Fibroblast of skin of left biceps (primary cell): Measurements from ENCODE around the gene LTA4H.
"Not testable (repeated sequence)": the region's sequence is repeated elsewhere in the genome, so short reads cannot be mapped to it uniquely, and the experiment has no call there.

Experiments
- DNase-seq, 2 experiments: peaks; one replicate each; pipeline ENCODE4 v3.0.0-alpha.2; 2013; ENCODE audit warnings: low read depth in 2 of 2

Gene LTA4H

DNA sequence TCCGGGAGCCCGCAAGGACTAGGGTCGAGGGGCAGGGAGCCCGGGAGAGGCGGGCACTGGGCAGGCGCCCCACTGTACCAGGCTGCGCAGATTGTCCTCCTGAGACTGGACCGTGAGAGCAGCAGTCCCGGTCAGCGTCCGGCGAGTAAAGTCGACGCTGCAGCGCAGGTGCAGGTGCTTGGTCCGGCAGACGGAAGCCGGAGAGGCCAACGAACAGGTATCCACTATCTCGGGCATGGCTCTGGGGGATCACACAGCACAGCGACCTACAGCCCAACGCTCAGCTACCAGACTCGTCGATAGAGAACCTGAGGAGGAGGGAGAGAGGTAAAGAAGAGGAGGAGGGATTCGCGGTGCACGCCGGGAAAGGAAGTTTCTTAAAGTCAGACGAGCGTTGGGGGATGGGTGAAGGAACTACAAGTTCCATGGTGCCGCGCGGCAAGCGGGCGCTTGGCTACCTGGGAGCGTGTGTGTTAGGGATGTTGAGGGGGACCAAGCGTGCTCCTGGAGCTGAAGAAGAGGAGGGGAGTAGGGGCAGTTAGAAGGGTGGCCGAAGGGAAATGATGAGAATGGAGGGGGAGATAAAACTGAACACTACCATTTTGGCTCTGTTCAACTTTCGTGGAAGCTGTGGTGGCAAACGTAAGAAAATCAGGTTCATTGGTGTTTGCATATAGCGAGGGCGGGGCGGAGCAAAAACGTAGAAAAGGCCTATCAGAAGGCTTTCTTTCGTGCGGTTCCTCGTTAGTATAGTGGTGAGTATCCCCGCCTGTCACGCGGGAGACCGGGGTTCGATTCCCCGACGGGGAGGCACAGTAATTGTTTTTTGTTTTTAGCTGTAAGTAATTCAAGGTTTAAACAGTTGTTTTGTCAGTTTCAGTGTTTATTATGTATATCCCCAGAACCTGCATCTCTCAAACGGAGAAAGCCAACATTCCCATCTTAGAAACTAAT, at the start of gene LTA4H:
Gene LTA4H (minus strand): TSS at position 305 of the 954 bp plus-strand sequence. CDS start 68 bp downstream, at position 237.
- DNase-seq = peak; percentile 94 to 95

DNA sequence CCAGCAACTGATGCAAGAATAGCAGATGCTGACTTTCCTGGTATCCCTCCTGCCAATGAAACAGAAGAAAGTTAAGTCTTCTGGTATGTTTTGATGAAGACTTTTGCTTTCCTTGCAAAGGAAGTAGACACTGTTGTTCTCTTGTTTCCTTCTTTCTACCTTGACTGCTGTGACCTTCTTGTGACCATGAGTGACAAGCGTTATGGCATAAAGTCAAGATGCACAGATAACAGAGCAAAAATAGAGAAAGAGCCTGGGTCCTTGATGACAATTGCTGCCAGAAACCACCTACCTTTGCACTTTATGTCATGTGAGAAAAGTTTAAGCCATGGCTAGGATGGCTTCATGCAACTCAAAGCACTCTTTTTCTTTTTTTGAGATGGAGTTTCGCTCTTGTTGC, 49.2 kb upstream of the LTA4H start:
- DNase-seq = no peak

DNA sequence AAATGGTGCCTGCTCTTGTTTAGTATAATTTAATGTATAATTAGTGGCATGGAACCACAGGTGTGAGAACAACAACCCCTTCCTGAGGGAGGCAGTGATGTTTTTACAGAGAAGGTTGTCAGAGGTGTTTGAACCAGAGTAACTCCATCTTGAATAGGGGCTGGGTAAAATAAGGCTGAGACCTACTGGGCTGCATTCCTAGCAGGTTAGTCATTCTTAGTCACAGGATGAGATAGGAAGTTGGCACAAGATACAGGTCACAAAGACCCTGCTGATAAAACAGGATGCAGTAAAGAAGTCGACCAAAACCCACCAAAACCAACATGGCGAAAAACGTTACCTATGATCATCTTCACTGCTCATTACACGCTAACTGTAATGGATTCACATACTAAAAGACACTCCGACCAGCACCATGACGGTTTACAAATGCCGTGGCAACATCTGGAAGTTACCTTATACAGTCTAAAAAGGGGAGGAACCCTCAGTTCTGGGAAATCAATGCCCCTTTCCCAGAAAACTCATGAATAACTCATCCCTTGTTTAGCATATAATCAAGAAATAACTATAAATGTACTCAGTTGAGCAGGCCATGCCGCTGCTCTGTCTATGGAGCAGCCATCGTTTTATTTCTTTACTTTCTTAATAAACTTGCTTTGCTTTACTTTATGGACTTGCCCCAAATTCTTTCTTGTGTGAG, 47.8 kb upstream of the LTA4H start:
- DNase-seq = no peak

DNA sequence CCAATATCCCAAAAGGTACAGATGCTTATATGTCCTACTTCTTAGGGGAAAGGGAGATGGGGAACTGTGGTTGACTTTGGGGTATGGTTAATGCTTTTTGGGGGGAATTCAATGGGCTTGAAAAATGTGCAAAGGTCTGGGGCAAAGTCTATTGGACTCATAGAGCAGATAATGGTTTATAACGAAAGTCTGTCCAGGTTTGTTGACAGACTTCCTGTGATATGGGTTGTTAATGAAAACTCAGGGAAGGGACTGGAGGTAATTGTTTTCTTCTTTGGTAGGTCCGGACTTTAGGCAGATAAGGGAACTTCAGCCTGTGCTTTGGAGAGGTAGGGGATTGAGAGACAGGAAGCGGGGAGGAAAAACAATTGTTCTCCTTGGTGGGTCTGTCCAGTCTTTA, 46.2 kb upstream of the LTA4H start:
- DNase-seq = no peak

DNA sequence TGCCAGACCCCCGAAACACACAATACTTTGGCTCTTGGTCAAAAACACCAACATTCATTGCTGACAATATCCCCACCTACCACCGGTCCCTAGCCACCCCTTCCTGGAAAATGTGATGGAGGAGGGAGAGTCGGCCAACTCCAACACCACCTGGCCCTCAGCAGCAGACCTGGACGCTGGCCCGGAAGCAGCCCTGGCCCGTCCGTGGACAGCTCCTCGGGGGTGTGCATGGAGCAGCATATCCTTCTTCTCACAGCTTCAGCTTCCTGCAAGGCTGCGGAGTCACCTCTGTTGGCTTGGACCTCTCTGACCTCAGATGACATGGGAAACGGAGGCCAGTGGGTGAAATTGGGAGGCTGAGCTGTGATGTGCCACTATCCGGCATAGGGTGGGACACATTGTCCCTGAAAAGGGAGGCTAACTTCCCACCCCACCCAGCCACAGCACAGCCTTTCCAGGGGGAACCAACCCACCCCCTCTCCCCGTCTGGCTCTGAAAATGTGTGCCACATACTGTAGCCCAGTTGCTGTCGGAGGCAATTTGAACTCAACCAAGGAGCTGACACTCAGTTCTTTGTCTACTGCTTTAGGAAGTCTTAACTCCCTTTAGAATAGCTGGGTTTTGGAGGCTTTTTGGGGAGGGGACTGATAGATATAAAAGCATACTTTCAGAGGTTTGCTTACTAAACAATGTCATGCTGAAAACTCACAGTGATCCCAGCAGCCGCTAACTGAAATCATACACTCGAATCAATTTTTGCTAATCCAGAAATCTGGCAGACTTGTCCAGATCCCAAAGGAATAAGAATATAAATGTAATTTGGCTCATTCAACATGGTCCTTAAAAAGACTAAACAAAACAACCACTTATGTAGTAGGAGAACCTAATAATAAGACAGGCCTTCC, 43.1 kb upstream of the LTA4H start:
- DNase-seq = no peak

DNA sequence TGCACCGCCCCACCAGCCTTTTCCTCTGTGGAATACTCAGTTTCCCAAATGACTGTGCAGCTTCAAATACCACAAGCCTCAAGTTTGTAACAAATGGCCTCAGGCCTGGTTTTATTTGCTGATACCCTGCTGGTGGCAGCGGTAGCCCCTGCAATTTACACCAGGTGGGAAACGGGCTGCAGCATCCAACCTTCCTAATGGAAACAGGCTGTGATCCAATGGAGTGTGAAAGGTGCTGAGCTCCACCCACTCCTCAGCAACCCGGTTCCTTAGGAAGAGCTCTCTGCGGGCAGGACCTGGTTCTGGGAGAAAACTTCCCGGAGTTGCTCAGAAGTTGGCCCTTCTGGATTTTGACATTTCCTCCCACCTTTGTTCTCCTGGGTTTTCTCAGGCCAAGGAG, 41.7 kb upstream of the LTA4H start:
- DNase-seq = no peak

DNA sequence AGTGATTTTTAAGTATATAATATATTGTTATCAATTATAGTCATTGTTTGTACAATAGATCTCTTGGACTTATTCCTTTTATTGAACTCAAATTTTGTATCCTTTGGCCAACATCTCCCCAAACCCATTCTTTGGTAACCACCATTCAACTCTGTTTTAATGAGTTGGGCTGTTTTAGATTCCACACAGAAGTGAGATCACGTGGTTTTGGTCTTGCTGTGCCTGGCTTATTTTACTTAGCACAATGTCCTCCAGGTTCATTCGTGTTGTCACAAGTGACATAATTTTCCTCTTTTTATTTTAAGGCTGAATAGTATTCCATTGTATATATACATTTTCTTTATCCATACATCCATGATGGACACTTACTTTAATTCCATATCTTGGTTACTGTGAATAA, 40.2 kb upstream of the LTA4H start:
- no peak for DNase-seq

DNA sequence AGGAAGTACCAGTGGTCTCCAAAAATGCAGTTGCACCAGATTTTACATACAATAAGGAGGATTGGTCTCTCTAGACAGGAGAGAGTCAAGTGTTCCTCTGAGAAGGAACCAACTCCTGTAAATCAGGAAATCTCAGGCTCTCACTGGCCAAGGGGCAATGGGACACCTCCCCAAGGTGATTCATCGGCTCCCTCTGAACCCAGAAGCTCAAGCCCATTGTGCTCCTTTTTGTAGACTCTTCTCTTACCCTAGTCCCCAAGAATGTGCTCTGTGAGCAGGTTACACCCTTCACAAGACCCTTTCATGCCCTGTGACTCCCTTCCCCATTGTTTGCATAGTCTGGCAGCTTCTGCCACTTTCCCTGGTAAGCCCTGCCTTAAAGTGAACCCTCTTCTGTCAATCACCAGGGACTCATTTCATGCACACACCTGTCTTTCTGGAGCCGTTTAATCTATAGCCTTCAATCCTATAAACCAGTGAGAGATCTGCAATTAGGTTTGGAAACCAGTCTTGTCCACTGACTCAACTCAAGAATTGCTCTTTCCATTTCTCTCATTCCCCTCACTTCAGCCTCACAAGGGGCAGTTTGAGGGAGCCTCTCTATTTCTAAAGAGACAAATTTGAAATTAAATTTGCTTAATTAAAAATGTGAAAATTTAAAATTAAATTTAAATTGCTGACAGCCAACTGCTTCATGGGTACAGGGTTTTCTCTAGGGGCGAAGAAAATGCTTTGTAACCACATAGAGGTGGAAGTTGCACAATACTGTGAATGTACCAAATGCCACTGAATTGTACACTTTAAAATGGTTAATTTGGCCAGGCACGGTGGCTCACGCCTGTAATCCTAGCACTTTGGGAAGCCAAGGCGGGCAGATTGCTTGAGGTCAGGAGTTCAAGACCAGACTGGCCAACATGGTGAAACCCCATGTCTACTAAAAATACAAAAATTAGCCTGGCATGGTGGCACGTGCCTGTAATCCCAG, 38.3 kb upstream of the LTA4H start:
- DNase-seq = no peak

DNA sequence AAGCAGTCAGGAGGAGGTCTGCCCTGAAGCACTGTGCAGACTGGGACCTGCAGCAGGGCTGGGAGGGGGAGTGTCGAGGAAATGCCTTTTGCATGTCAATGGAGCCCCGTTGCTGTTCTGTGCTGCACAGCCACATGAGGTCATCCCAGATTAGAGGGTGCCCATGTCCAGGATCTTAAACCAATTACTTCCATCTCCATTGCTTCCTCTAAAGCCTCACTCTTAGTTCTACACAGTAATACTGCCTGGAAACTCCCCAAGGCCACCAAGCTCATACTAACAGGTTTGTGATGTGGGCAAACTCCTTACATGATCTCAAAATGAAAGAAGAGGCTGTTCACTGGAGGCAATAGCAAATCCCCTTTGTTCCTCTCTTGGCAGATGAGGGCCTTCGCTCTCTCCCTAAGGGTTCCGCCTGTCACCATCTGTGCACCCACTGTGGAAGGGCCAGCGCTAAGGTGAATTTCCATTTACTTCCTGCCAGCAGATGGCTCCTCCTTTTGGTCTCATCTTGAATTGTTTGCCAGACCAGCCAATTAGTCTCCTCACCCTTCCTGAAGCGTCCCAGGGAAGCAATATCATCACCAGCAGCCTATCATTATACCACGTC, 35.4 kb upstream of the LTA4H start:
- DNase-seq = no peak

DNA sequence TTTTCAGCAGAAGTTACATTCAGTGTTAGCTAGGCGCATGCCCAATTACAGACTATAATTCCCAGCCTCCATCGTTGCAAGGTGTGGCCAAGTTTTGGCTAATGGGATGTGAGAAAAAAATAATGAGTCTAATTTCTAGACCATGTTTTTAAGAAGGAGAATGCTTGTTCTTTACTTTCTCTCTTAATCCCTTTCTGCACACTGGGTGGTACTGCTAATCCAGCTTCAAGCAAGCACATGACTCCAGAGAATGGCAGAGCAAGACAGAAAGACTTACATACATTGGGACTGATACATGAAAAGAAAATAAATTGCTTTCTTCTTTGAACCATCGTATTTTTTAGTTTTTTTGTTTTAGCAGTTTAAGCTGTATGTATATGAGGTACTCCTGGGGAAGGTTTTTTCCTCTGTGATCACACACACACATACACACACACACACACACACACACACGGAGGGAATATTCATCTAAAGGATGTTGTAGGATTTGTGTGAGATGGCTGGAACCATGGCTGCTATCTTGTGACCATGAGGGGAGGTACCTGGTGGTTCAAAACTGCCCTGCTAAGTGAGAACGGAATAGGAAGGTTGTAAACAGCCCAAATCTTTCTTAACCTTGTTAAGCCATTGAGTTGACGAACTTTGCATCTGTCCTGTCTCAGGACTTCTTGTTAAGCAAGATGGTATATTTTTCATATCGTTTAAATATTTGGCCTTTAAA, 34.3 kb upstream of the LTA4H start:
- no peak for DNase-seq

DNA sequence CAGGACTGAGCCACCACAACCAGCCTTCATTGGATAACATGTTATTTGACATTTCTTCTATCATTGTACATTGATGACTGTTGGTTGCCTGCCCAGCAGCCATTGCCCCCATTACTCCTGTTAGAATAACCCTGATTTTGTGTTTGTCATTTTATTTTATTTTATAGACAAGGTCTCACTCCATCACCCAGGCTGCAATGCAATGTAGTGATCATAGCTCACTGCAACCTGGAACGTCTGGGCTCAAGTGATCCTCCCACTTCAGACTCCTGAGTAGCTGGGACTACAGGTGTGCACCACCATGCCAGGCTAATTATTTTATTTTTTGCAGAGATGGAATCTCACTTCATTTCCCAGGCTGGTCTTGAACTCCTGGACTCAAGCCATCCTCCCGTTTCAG, 33.2 kb upstream of the LTA4H start:
- DNase-seq = no peak

DNA sequence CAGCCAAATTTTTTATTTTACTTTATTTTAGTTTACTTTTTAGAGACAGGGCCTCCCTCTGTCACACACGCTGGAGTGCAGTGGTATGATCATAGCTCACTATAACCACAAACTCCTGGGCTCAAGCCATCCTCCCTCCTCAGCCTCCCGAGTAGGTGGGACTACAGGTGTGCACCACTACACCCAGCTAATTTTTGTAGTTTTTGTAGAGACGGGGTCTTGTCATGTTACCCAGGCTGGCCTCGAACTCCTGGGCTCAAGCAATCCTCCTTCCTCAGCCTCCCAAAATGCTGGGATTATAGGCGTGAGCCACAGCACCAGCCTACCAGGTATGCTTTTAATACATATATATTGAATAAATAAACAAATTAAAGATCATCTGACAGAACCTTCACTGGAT, 32.7 kb upstream of the LTA4H start:
- no peak for DNase-seq

DNA sequence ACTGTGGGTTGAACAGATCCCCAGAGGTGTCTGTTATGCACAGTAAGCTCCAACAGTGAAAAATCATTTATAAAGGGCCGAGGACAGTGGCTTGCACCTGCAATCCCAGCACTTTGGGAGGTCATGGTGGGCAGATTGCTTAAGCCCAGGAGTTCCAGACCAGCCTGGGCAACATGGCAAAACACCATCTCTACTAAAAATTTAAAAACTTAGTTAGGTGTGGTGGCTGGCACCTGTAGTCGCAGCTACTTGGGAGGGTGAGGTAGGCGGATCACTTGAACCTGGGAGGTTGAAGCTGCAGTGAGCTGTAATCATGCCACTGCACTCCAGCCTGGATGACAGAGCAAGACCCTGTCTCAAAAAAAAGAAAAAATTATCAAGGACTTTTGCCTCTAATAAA, 30.4 kb upstream of the LTA4H start:
- not testable (repeated sequence) for DNase-seq

DNA sequence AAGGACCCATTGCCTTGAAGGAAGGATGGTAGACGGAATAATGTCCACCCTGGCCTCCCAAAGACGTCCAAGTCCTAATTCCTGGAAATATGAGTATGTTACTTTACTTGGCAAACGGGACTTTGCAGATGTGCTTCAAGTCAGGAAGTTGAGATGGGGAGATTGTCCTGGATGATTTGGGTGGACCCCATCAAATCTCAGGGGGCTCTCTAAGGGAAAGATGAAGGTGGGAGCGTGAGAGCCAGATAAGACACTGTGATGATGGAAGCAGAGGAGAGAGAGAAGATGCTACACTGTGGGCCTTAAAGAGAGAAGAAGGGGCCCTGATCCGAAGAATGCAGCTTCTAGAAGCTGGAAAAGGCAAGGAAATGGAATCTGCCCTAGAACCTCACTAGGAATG, 29.6 kb upstream of the LTA4H start:
- DNase-seq = no peak

DNA sequence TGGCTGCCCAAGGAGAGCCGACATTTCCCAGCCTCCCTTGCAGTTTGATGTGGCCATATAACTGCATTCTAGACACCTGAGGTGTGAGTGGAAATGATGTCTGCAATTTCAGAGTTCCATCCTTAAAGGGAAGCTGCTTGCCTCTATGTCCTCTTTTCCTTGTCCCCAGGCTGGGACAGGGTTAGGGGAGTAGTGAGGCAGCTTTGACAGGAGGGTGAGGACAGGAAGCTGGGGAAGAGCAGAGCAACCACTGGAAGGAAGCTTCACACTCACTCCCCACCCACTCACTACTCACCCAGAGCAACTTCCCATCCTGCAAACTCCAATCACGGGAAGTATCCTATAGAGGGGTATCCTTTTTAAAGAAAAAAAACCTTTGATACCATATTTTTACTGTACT, 28.9 kb upstream of the LTA4H start:
- DNase-seq = no peak

DNA sequence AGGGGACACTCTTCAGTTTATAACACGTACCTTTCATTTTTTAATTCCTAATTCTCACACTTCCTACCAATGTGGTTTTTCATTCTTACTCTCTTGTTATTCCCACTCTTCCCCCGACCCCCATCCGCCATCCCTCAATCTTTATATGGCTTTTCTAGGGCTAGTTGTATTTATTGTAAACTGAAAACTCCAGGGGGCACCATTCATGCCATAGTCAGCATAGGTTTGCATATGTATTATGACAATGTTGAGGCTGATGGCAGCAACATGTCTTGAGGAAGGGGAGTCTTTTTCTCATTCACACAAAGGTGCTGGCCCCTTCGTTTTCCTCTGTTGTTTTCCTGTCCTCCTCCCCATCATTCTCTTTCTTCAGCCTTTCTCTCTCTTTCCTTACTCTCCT, 27.7 kb upstream of the LTA4H start:
- DNase-seq = no peak

DNA sequence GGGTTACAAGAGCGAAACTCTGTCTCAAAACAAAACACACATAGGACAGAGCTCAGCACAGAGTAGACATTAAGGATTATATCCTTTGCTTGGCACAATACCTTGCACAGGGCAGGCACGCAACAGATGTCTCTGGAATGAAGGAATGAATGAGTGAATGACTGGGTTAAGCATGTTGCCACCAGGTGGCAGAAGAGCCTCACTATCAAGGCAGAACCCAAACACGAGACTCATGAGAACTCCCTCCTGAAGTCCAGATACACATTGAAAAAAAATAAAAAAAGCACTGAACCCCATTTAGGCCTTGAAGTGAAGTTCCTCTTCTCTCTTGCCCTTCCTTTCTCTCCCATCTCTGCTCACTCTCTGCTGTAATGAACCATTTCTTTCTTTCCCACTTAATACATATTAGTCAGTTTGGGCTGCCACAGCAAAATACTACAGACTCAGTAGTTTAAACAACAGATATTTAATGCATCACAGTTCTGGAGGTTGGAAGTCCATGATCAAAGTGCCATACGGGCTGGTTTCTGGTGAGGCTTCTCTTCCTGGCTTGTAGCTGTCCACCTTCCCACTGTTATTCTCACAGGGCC, 26.6 kb upstream of the LTA4H start:
- DNase-seq = peak; percentile 56 to 61

DNA sequence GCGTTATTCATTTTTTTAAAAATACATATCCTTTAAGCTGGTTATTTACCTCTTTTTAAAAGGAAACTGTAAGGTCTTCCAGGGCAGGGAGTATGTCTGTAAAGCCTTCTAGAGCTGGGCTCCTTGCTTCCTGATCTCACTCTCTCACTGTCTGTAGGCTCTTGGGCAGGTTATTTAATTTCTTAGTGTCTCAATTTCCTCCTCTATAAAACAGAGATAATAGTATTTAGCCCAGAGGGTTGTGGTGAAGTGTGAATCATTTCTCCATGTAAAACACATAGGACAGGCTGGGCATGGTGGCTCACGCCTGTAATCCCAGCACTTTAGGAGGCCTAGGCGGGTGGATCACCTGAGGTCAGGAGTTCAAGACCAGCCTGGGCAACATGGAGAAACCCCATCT, 25.9 kb upstream of the LTA4H start:
- no peak for DNase-seq

DNA sequence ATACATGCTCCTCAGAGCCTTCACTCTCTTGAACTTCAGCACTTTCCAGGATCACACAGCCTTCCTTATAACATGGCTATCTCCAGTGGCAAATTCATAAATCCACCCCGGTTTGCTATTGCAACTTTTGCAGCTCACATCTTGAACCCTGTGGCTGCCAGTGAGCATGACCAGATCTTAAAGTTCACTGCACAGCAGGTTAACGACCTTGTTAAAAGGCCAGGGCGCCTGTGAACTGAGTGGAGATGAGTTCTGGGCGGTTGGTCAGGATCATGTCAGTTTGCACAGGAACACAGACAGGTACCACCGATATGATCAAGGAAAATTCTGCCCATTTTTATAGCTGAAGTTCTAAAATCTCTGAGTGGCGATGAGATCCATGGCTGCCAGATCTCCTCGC, 24.7 kb upstream of the LTA4H start:
- DNase-seq = no peak
